Measurements from ENCODE around the gene EGFL6. TPM values are rescaled to one million over a fixed set of nuclear protein-coding genes. Genes with fewer than 3 reads are reported as not detected.
"Not testable (repeated sequence)": the region's sequence is repeated elsewhere in the genome, so short reads cannot be mapped to it uniquely, and the experiment has no call there.

EGFL6 gene
- polyA plus RNA-seq, 1 donor from 2014 or later: 0.36 TPM

DNA sequence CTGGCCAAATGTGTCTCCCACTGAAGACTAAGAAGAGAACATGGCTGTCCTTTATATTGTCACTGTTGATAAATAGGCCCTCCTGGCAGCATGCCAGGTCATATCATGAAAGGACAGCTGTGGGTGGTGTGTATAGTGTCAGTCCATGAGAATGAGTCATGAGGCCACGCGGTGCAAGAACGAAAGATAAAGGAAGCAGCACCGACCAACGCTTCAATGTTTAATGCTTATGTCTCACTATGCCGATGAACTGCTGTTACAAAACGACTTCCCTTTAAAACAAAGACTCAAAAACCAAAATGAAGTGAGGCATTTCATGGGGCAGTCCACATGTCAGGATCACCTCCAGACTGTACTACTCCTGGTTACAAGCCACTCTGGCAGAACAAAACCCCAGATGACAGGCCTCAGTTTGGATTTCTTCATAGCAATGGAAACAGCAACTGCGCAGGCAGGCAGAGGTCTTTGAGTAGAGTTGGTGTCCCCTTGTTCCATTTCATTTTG lies 78.4 kb downstream of the EGFL6 start:
- no peaks in the 10 kb centered on the region for H3K27me3 ChIP-seq (ENCODE audit: insufficient read depth, low read depth, low read length)
- H3K4me3 ChIP-seq (ENCODE audit: low read length): no peak overlapping the region
- TF ChIP-seq EP300 (conservative IDR thresholded peaks at IDR 0.05; ENCODE audit: poor library complexity, severe bottlenecking) (no peak), RAD21 (conservative IDR thresholded peaks at IDR 0.05) (no peak), POLR2AphosphoS5 (IDR thresholded peaks at IDR 0.05) (no peak), MXI1 (conservative IDR thresholded peaks at IDR 0.05; ENCODE audit: poor library complexity, severe bottlenecking) (no peak), EZH2 (IDR thresholded peaks at IDR 0.05; ENCODE audit: borderline replicate concordance, insufficient read depth, low read length, poor library complexity, severe bottlenecking) (no peak), TAF1 (IDR thresholded peaks at IDR 0.05; ENCODE audit: low read depth) (no peak), SMC3 (conservative IDR thresholded peaks at IDR 0.05; ENCODE audit: poor library complexity) (no peak)
- TF ChIP-seq, protein P1, sequence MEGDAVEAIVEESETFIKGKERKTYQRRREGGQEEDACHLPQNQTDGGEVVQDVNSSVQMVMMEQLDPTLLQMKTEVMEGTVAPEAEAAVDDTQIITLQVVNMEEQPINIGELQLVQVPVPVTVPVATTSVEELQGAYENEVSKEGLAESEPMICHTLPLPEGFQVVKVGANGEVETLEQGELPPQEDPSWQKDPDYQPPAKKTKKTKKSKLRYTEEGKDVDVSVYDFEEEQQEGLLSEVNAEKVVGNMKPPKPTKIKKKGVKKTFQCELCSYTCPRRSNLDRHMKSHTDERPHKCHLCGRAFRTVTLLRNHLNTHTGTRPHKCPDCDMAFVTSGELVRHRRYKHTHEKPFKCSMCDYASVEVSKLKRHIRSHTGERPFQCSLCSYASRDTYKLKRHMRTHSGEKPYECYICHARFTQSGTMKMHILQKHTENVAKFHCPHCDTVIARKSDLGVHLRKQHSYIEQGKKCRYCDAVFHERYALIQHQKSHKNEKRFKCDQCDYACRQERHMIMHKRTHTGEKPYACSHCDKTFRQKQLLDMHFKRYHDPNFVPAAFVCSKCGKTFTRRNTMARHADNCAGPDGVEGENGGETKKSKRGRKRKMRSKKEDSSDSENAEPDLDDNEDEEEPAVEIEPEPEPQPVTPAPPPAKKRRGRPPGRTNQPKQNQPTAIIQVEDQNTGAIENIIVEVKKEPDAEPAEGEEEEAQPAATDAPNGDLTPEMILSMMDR (IDR thresholded peaks at IDR 0.05; ENCODE audit: poor library complexity, severe bottlenecking): no peak
- TF ChIP-seq, protein P2, sequence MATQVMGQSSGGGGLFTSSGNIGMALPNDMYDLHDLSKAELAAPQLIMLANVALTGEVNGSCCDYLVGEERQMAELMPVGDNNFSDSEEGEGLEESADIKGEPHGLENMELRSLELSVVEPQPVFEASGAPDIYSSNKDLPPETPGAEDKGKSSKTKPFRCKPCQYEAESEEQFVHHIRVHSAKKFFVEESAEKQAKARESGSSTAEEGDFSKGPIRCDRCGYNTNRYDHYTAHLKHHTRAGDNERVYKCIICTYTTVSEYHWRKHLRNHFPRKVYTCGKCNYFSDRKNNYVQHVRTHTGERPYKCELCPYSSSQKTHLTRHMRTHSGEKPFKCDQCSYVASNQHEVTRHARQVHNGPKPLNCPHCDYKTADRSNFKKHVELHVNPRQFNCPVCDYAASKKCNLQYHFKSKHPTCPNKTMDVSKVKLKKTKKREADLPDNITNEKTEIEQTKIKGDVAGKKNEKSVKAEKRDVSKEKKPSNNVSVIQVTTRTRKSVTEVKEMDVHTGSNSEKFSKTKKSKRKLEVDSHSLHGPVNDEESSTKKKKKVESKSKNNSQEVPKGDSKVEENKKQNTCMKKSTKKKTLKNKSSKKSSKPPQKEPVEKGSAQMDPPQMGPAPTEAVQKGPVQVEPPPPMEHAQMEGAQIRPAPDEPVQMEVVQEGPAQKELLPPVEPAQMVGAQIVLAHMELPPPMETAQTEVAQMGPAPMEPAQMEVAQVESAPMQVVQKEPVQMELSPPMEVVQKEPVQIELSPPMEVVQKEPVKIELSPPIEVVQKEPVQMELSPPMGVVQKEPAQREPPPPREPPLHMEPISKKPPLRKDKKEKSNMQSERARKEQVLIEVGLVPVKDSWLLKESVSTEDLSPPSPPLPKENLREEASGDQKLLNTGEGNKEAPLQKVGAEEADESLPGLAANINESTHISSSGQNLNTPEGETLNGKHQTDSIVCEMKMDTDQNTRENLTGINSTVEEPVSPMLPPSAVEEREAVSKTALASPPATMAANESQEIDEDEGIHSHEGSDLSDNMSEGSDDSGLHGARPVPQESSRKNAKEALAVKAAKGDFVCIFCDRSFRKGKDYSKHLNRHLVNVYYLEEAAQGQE (IDR thresholded peaks at IDR 0.05; ENCODE audit: borderline replicate concordance): no peak

GRCh38 chrX:13648336-13648735 lies 78.9 kb downstream of the EGFL6 start:
- not testable (repeated sequence) for H3K4me3 ChIP-seq (ENCODE audit: low read length); H3K36me3 ChIP-seq (ENCODE audit: insufficient read depth, low read length); H4K20me1 ChIP-seq (ENCODE audit: insufficient read depth); H3K9ac ChIP-seq (ENCODE audit: low read length); H3K27ac ChIP-seq (ENCODE audit: low read length); H2AFZ ChIP-seq (ENCODE audit: low read depth, low read length); H3F3A ChIP-seq (ENCODE audit: insufficient read depth, low read length, poor library complexity, severe bottlenecking); H3K79me2 ChIP-seq (replicated peaks; ENCODE audit: insufficient read depth, low read length); H3K4me2 ChIP-seq (ENCODE audit: low read length); H3K9me3 ChIP-seq (ENCODE audit: low read length); H3K27me3 ChIP-seq (ENCODE audit: insufficient read depth, low read depth, low read length); H3K9me2 ChIP-seq (ENCODE audit: insufficient read depth, low read length)

More for the DNA sequence above, 78.4 kb downstream of the EGFL6 start:
- no peaks in the 10 kb centered on the region for H3K9me2 ChIP-seq (ENCODE audit: insufficient read depth, low read length)
- no peak overlapping the region for H3K4me2 ChIP-seq (ENCODE audit: low read length)
- H3K79me2 ChIP-seq (replicated peaks; ENCODE audit: insufficient read depth, low read length): no peaks in the 10 kb centered on the region
- no peaks in the 10 kb centered on the region for H3K36me3 ChIP-seq (ENCODE audit: insufficient read depth, low read length)
- H3K9ac ChIP-seq (ENCODE audit: low read length): no peak overlapping the region
- H4K20me1 ChIP-seq (ENCODE audit: insufficient read depth): no peaks in the 10 kb centered on the region
- H2AFZ ChIP-seq (ENCODE audit: low read depth, low read length): no peak overlapping the region
- H3K27ac ChIP-seq (ENCODE audit: low read length): no peak overlapping the region
- H3K9me3 ChIP-seq (ENCODE audit: low read length): no peaks in the 10 kb centered on the region
- H3F3A ChIP-seq (ENCODE audit: insufficient read depth, low read length, poor library complexity, severe bottlenecking): no peaks in the 10 kb centered on the region

DNA sequence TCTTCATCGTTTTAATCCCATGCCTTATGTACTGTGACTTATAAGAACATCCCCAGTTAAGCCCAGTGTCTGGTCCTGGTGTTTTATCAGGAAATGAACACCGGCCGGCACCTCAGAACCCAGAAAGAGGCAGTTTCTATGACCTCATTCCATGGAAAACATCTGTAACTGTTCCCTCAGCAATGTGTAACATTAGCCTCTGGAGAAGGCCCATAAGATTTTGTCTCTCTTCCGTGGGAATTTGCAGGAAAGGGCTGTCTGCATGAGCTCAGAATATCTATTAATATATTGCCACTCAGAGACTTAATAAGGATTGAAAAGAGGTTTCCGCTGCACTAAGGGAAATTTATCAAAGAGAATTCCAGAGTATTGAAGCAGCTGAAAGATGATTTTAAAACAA lies 80.4 kb downstream of the EGFL6 start:
- Histone ChIP-seq H3F3A (ENCODE audit: insufficient read depth, low read length, poor library complexity, severe bottlenecking) (no peaks in the 10 kb centered on the region), H3K9me3 (ENCODE audit: low read length) (no peaks in the 10 kb centered on the region), H3K4me2 (ENCODE audit: low read length) (no peak overlapping the region), H3K27me3 (ENCODE audit: insufficient read depth, low read depth, low read length) (no peaks in the 10 kb centered on the region), H3K27ac (ENCODE audit: low read length) (no peak overlapping the region), H3K36me3 (ENCODE audit: insufficient read depth, low read length) (no peaks in the 10 kb centered on the region), H4K20me1 (ENCODE audit: insufficient read depth) (no peaks in the 10 kb centered on the region), H3K4me3 (ENCODE audit: low read length) (no peak overlapping the region), H3K9me2 (ENCODE audit: insufficient read depth, low read length) (no peaks in the 10 kb centered on the region), H3K79me2 (replicated peaks; ENCODE audit: insufficient read depth, low read length) (no peaks in the 10 kb centered on the region), H2AFZ (ENCODE audit: low read depth, low read length) (no peak overlapping the region), H3K9ac (ENCODE audit: low read length) (no peak overlapping the region)
- TF ChIP-seq EZH2 (IDR thresholded peaks at IDR 0.05; ENCODE audit: borderline replicate concordance, insufficient read depth, low read length, poor library complexity, severe bottlenecking): no peak
- no peak for TF ChIP-seq EP300 (conservative IDR thresholded peaks at IDR 0.05; ENCODE audit: poor library complexity, severe bottlenecking)
- TF ChIP-seq, protein P2 (IDR thresholded peaks at IDR 0.05; ENCODE audit: borderline replicate concordance): no peak
- TF ChIP-seq, protein P1 (IDR thresholded peaks at IDR 0.05; ENCODE audit: poor library complexity, severe bottlenecking): no peak
- TF ChIP-seq TAF1 (IDR thresholded peaks at IDR 0.05; ENCODE audit: low read depth): no peak
- no peak for TF ChIP-seq RAD21 (conservative IDR thresholded peaks at IDR 0.05)
